Neuron (in vitro differentiated cells): ENCODE data around the gene ZNF627.

Source experiments
- H2AFZ ChIP-seq: one replicate; pipeline ENCODE4 v1.6.1; 2013; ENCODE audit warnings: low read depth, mild to moderate bottlenecking, inconsistent platforms, low read length, moderate library complexity
- H3K27me3 ChIP-seq: one replicate; pipeline ENCODE4 v1.6.1; 2013; ENCODE audit warnings: low read length; ENCODE audit not compliant: insufficient read depth
- H3K36me3 ChIP-seq: one replicate; pipeline ENCODE4 v1.6.1; 2013; ENCODE audit warnings: low read length; ENCODE audit not compliant: insufficient read depth
- H3K4me1 ChIP-seq: one replicate; pipeline ENCODE4 v1.6.1; 2013; ENCODE audit warnings: low read length; ENCODE audit not compliant: insufficient read depth
- H3K4me3 ChIP-seq: 2 replicates; pipeline ENCODE4 v1.5.1; 2013; ENCODE audit warnings: mild to moderate bottlenecking, low read length, moderate library complexity
- H3K9me3 ChIP-seq: one replicate; pipeline ENCODE4 v1.6.1; 2013; ENCODE audit warnings: low read length

The ZNF627 gene

GRCh38 chr19:11597202-11598102 is at the start of gene ZNF627:
Gene ZNF627 (plus strand): TSS chr19:11597483. CDS start chr19:11597628, 145 bp downstream.
- peaks cover 5% of the 10 kb centered on the region for H3K4me1 ChIP-seq

GRCh38 chr19:11547929-11548700 is 49.2 kb upstream of the ZNF627 start:
- Histone ChIP-seq H3K27me3 (no peaks in the 10 kb centered on the region), H3K9me3 (no peaks in the 10 kb centered on the region), H2AFZ (no peak overlapping the region), H3K4me3 (no peak overlapping the region), H3K4me1 (no peaks in the 10 kb centered on the region), H3K36me3 (peaks cover 11% of the 10 kb centered on the region)

More at GRCh38 chr19:11597202-11598102, at the start of gene ZNF627:
- Histone ChIP-seq H3K27me3 (no peaks in the 10 kb centered on the region), H2AFZ (no peak within 1 kb of the TSS), H3K4me3 (peak within 1 kb of the TSS; percentile 91), H3K9me3 (peaks cover 21% of the 10 kb centered on the region), H3K36me3 (peaks cover 25% of the 10 kb centered on the region)

DNA sequence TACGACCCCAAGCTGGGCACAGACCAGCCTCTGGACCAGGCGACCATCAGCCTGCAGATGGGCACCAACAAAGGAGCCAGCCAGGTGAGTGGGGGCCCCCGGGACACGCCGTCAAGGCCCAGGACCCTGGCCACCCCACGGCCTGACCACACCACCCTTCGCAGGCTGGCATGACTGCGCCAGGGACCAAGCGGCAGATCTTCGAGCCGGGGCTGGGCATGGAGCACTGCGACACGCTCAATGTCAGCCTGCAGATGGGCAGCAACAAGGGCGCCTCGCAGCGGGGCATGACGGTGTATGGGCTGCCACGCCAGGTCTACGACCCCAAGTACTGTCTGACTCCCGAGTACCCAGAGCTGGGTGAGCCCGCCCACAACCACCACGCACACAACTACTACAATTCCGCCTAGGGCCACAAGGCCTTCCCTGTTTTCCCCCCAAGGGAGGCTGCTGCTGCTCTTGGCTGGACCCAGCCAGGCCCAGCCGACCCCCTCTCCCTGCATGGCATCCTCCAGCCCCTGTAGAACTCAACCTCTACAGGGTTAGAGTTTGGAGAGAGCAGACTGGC is 47.8 kb upstream of the ZNF627 start:
- H3K4me1 ChIP-seq: no peaks in the 10 kb centered on the region
- H2AFZ ChIP-seq: no peak overlapping the region
- peaks cover 21% of the 10 kb centered on the region for H3K36me3 ChIP-seq
- H3K9me3 ChIP-seq: no peaks in the 10 kb centered on the region
- H3K4me3 ChIP-seq: no peak overlapping the region
- H3K27me3 ChIP-seq: no peaks in the 10 kb centered on the region

- H3K4me3 ChIP-seq: no peak overlapping the region
- no peaks in the 10 kb centered on the region for H3K9me3 ChIP-seq
- no peaks in the 10 kb centered on the region for H3K27me3 ChIP-seq
- no peaks in the 10 kb centered on the region for H3K4me1 ChIP-seq
- peaks cover 21% of the 10 kb centered on the region for H3K36me3 ChIP-seq
- H2AFZ ChIP-seq: no peak overlapping the region
Measured at GRCh38 chr19:11550265-11550664, 47.0 kb upstream of the ZNF627 start.

DNA sequence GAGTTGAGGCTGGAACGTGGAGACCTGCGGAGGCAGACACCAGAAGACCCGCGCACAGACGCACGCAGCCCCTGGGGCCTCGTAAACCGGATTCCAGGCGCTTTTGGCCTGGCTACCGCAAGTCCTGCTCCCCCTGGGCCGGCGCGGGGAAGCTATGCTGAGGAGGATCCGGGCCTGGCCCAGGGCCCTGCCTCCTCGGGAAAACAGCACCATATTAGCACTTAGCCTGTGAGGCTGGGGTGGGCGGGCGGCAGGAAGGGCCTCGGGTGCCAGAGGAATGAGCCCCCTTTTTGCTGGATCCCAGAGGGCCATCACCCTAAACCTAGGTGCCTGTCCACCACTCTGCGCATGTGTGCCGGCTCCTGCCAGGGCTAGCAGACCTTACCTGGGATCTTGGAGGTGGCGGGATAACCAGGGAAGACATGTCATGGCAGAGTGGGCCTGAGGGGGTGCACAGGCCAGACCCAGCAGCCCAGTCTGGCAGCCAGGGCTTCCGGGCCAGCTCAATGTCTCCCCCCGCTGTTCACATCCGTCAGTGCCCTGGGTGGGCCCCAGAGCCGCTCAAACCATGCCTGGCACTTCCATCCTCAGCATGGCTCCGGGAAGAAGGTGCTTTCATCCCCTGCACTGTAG is 45.6 kb upstream of the ZNF627 start:
- Histone ChIP-seq H3K27me3 (no peaks in the 10 kb centered on the region), H3K36me3 (peaks cover 25% of the 10 kb centered on the region), H3K4me3 (no peak overlapping the region), H3K9me3 (no peaks in the 10 kb centered on the region), H3K4me1 (no peaks in the 10 kb centered on the region), H2AFZ (no peak overlapping the region)

DNA sequence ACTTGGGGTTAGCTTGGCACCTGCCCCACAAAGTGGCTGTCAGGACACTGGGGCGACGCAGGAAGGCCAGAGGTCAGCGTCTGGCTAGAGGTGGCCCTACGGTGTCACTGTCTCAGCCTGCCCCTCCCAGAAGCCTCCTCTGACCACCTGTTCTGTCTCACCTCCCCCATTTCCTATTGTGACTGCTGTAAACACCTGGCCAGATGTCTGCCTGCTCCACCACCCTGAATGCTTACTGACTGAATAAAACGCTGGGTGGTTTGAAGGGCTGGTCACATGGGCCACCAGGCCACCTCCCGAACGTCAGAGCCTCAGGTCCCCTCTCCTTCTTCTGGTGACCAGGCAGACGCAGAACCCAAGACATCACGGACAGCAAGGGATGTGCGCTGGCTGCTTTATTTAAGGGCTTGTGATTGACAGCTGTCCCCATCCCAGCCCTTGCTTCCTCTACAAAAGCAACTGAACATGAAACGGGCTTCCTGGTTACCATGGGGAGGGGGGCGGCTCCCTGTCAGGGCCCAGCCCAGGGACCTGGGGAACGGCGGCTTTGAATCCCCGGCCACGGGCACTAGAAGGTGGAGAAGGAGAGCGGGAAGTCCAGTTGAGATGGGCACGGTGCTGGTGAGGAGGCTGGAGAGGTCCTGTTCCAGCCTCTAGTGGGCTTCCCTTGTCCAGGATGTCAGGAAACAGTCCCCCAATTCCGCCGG is 44.5 kb upstream of the ZNF627 start:
- no peaks in the 10 kb centered on the region for H3K27me3 ChIP-seq
- no peaks in the 10 kb centered on the region for H3K9me3 ChIP-seq
- no peak overlapping the region for H2AFZ ChIP-seq
- H3K4me1 ChIP-seq: peaks cover 2% of the 10 kb centered on the region
- H3K36me3 ChIP-seq: peaks cover 28% of the 10 kb centered on the region
- H3K4me3 ChIP-seq: no peak overlapping the region

- H2AFZ ChIP-seq: no peak overlapping the region
- no peak overlapping the region for H3K4me3 ChIP-seq
- no peaks in the 10 kb centered on the region for H3K27me3 ChIP-seq
- peaks cover 9% of the 10 kb centered on the region for H3K4me1 ChIP-seq
- no peaks in the 10 kb centered on the region for H3K9me3 ChIP-seq
- H3K36me3 ChIP-seq: peaks cover 28% of the 10 kb centered on the region
Measured at GRCh38 chr19:11554160-11554559, 43.1 kb upstream of the ZNF627 start.

DNA sequence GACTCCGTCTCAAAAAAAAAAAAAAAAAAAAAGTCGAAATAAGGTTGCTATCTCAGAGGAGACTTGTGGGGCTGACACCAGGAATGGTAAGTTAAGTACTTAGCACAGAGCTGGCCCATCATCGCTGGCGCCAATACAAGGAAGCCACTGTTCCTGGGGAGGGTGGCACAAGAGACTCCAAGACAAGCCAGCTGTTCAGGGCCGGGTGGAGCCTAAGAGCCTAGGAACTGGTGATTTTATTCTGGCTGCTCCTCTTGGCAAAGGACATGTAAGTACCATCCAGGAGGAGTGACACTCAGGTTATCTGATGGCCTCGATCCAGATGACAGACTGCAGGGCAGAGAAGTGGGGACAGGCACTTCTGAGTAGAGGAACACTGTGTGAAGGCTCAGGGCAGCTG is 42.0 kb upstream of the ZNF627 start:
- Histone ChIP-seq H3K4me3 (no peak overlapping the region), H3K4me1 (peaks cover 9% of the 10 kb centered on the region), H3K36me3 (peaks cover 28% of the 10 kb centered on the region), H2AFZ (no peak overlapping the region), H3K9me3 (no peaks in the 10 kb centered on the region), H3K27me3 (no peaks in the 10 kb centered on the region)

DNA sequence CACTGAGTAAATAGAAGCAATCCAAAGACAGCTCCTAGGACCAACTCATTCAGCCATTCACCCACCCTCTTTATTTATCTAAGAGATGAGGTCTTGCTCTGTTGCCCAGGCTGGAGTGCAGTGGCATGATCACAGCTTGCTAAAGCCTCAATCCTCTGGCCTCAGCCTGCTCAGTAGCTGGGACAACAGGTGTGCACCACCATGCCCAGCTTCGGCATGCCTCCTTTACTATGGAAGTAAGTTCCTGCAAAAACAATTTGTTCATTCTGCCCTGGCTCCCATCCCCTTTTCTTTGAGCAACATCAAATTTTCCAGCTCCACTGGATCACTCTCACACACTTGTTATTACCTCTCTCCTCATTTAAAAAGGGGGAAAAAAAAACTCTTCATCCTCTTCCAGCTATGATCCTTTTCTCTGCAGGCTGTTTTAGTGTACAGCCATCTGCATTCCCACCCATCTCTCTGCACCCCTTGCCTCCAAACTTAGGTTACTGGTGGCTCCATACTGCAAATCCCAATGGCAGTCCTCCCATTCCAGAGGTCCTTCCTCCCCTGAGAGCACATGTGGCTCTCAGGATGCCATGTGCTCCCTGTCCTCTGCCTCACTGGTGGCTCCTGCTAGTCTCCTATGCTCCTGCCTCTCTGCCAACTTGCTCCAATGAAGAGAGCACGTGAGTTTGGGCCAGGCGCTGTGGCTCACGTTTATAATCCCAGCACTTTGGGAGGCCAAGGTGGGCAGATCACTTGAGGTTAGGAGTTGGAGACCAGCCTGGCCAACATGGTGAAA is 40.5 kb upstream of the ZNF627 start:
- Histone ChIP-seq H3K4me3 (no peak overlapping the region), H2AFZ (no peak overlapping the region)

DNA sequence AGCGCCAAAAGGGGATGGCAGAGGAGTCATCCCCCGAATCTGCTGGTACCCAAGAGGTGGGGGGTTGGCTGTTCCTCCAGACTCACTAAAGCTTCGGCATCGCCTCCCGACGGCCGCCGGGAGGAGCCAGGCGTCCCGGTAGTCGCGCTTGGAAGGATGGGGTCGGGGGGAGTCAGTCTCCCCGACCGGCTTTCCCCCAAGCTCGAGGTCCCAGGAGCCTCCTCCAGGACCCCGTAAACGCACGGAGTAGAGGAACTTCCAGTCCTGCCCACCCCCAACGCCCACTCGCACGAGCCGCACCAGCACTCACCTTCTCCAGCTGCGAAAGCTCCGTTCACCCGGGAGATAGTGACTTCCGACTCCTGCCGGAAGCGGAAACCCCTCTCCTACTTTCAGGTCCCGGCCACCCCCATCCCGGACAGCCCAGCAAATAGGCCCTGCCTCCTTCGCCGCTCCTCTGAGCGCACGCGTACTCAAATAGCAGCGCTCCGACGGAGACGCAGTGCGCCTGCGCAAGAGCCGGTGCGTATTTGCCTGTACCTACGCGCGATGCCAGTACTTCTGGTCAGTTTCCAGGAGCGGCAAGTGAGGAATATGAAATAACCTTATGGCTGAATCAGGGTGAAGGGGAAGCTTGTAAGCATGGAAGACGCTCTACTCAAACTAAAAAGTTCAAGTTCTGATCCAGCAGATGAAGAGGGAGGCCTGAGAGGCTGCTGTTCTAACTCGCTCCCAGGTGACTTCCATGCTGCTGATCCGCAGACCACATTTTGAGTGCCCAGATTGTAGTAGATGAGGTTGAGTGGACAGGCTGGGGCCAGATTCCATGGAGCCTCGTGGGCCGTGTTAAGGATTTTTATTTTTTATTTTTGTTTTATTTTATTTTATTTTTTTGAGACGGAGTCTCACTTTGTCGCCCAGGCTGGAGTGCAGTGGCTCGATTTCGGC is 38.1 kb upstream of the ZNF627 start, which contains the start of gene ELOF1:
Gene ELOF1, minus strand, starts transcription at position 350 of the 948 bp plus-strand sequence. CDS start 4,883 bp downstream, outside the sequence.
- Histone ChIP-seq H3K4me1 (peaks cover 9% of the 10 kb centered on the region), H3K4me3 (peak within 1 kb of the TSS; percentile 74), H3K27me3 (no peaks in the 10 kb centered on the region), H3K9me3 (no peaks in the 10 kb centered on the region), H3K36me3 (peaks cover 8% of the 10 kb centered on the region), H2AFZ (no peak within 1 kb of the TSS)

More for the DNA sequence above, 40.5 kb upstream of the ZNF627 start:
- Histone ChIP-seq H3K27me3 (no peaks in the 10 kb centered on the region), H3K4me1 (peaks cover 9% of the 10 kb centered on the region), H3K9me3 (no peaks in the 10 kb centered on the region), H3K36me3 (peaks cover 25% of the 10 kb centered on the region)
